AG04449 (cell line): Measurements from ENCODE around the gene SYCE1L.

Experiments used
- CTCF ChIA-PET: fragments of 350-600 bp; formaldehyde crosslinking; extraction: SDS; loops from one replicate; lab custom pipeline; 2021; ENCODE audit warnings: antibody characterized with exemption; lab: Yijun Ruan, JAX
- POLR2A ChIA-PET: fragments of 400-600, 350-600 bp; formaldehyde crosslinking; extraction: SDS; loops from one replicate; lab custom pipeline; 2020; ENCODE audit warnings: antibody characterized with exemption, inconsistent platforms; lab: Yijun Ruan, JAX
- DNase-seq: peaks from one replicate; pipeline ENCODE4 v3.0.0-alpha.2; 2010; ENCODE audit warnings: low read depth, low spot score
- H3K4me3 ChIP-seq: 2 replicates; pipeline ENCODE4 v1.5.1; 2011; ENCODE audit warnings: low read depth, mild to moderate bottlenecking, control low read depth, low read length
- CTCF ChIP-seq: IDR thresholded peaks from one replicate; pipeline ENCODE4 v1.5.1; 2011; ENCODE audit warnings: mild to moderate bottlenecking, moderate library complexity, low read length, control low read depth, inconsistent platforms; ENCODE audit not compliant: insufficient read depth; ENCODE audit errors: missing control alignments

SYCE1L gene

GRCh38 chr16:77195411-77195810 is 3.8 kb upstream of the SYCE1L start:
- no peak for TF ChIP-seq CTCF
- ChIA-PET CTCF (no interaction called here), POLR2A (no interaction called here)
- no peak overlapping the region for H3K4me3 ChIP-seq
- no peak for DNase-seq

- no peak overlapping the region for H3K4me3 ChIP-seq
- no peak for TF ChIP-seq CTCF
- ChIA-PET CTCF (interaction anchor here (1.9 kb wide), 1 partner anchor 8 kb away, joined by 4 read pairs; no protein-coding TSS in a partner anchor), POLR2A (no interaction called here)
- no peak for DNase-seq
These were observed 1.5 kb upstream of the SYCE1L start for GRCh38 chr16:77197747-77198146.

GRCh38 chr16:77206533-77206932 is 7.3 kb downstream of the SYCE1L start:
- no peak for TF ChIP-seq CTCF
- ChIA-PET POLR2A (interaction anchor here (0.6 kb wide), 1 partner anchor 151 kb away, joined by 3 read pairs; no protein-coding TSS in a partner anchor), CTCF (interaction anchor here (1.3 kb wide), 1 partner anchor 9 kb away, joined by 4 read pairs; no protein-coding TSS in a partner anchor)
- H3K4me3 ChIP-seq, result no peak overlapping the region
- no peak for DNase-seq

- ChIA-PET POLR2A (no interaction called here), CTCF (no interaction called here)
- TF ChIP-seq CTCF, result no peak
- no peak for DNase-seq
- no peak overlapping the region for H3K4me3 ChIP-seq
These were observed 7.8 kb downstream of the SYCE1L start for GRCh38 chr16:77207030-77207429.

- DNase-seq, result no peak
- no peak for TF ChIP-seq CTCF
- H3K4me3 ChIP-seq, result no peak overlapping the region
- POLR2A ChIA-PET, result no interaction called here
- CTCF ChIA-PET, result no interaction called here
These were observed 9.2 kb downstream of the SYCE1L start for GRCh38 chr16:77208382-77208781.

GRCh38 chr16:77211880-77212740 is 12.9 kb downstream of the SYCE1L start:
- no peak for DNase-seq
- no peak for TF ChIP-seq CTCF
- CTCF ChIA-PET, result interaction anchor here (0.8 to 1.6 kb wide), 2 partner anchors 24 to 372 kb away, joined by 3 to 4 read pairs; no protein-coding TSS in a partner anchor
- POLR2A ChIA-PET, result no interaction called here
- peak overlapping the region; percentile 52 for H3K4me3 ChIP-seq
